Measurements from ENCODE around the gene AEBP1.
"Not testable (repeated sequence)": the region's sequence is repeated elsewhere in the genome, so short reads cannot be mapped to it uniquely, and the experiment has no call there.

Gene AEBP1

DNA sequence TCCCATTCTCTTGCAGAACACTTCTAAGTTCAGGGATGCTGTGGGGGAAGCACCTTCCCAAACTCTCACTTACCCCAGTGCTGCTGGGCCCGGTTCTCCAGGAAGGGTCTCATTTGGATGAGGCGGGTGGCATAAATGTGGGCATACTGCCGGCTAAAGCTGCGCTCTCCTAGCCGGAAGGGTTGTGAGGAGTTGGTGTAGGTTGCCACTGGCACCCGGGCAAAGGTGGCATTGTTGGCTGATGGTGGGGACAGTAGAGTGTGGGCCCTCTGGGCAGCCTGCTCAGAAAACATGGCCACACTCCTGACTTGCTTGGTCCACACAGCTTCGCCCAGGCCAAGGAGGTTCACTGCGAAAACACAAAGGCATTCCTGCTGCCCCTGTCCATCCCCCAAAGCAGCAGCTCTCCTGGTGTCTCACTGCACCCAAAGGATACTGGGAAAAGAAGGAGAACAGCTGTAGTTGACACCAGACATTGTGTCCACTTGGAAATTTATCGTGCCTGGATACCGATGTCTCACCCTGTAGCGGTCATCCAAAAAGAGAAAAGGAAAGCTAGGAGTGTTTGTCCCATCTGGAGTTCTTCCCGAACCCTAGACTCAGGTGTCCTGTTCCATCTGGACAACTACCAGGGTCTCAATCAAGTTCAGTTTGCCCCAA, 17.7 kb downstream of the AEBP1 start:
- Mint-ChIP-seq H3K27me3 (peaks cover 20% of the 10 kb centered on the region), H3K27ac (no peak overlapping the region), H3K9me3 (no peaks in the 10 kb centered on the region), H3K36me3 (peaks cover 34% of the 10 kb centered on the region), H3K4me1 (peaks cover 37% of the 10 kb centered on the region), H3K4me3 (peak overlapping the region; percentile 88)
- CTCF ChIA-PET, result interaction anchor here (0.6 to 1.5 kb wide), 3 partner anchors 10 to 226 kb away, joined by 3 to 4 read pairs (median 3); no protein-coding TSS in a partner anchor
- no peak for DNase-seq

DNA sequence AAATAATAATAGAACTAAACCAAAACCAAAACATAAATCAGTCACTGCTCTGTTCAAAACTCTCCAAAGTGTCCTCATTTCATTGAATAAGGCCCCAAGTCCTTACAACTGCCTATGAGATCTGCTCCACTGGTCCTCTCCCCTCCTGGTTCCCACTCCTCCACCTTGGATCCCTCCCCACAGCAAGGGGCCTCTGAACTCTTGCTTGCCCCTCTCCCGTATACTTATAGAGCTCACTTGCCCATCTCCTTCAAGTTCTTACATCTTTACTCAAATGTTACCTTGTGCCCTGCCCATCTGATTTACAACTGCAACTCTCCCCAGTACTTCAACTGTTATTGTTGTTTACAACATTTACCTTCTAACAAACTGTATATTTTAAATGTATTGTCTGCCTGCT, 18.4 kb downstream of the AEBP1 start:
- H3K36me3 Mint-ChIP-seq, result peaks cover 31% of the 10 kb centered on the region
- CTCF ChIA-PET, result interaction anchor here (0.6 to 1.5 kb wide), 3 partner anchors 9 to 157 kb away, joined by 3 to 4 read pairs (median 3); no protein-coding TSS in a partner anchor

DNA sequence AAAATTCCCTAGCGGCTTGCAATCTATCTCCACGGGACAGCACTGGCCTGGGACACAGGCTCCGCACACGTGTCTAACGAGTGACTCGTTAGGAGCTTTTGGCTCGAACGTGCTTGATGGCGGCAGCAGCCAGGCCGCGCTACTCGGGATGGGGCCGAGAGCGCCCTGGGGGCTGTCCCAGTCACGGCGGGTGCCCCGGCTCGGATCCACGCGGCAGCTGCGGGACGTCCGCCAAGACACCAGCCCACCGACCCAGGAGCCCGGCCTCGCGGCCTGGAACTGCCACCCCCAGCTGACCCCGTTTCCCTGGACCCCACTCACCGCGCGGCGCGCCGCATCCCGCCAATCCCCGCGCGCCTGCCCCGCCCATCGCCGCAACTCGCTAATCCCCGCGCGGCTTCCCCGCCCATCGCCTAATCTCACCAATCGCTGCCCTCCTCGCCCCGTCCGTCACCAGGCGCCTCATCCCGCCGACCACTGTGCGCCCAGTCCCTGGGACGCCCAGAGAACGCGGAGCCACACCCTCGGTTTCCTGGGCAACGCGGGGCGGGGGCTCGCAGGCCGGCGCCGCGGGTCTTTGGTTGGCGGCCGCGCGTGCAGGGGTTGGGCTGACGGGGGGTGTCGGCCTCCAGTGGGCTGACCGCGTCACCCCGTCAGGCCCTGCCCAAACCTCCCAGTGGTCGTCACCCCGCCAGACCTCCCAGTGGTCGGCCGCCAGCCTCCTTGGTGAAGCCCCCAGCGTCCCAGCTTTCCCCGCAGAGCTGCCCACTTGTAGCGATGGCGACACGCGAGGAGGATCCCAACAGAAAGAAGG, 19.3 kb downstream of the AEBP1 start, which contains the start of gene POLD2:
Gene POLD2 (minus strand): TSS at position 359 of the 814 bp plus-strand sequence. CDS start 1,495 bp downstream, outside the sequence.
- H3K27ac Mint-ChIP-seq, result peak within 1 kb of the TSS; percentile 85
- peaks cover 35% of the 10 kb centered on the region for H3K27me3 Mint-ChIP-seq
- H3K4me1 Mint-ChIP-seq, result peaks cover 37% of the 10 kb centered on the region
- no peaks in the 10 kb centered on the region for H3K9me3 Mint-ChIP-seq
- CTCF ChIA-PET, result interaction anchor here (0.6 to 1.5 kb wide), 3 partner anchors 8 to 98 kb away, joined by 3 to 4 read pairs (median 3); no protein-coding TSS in a partner anchor
- peak; percentile 99 for DNase-seq
- H3K4me3 Mint-ChIP-seq, result peak within 1 kb of the TSS; percentile 88
- H3K36me3 Mint-ChIP-seq, result peaks cover 26% of the 10 kb centered on the region

More for the DNA sequence above, 18.4 kb downstream of the AEBP1 start:
- peak overlapping the region; percentile 88 for H3K4me3 Mint-ChIP-seq
- H3K9me3 Mint-ChIP-seq, result no peaks in the 10 kb centered on the region
- peak overlapping the region; percentile 72 for H3K27ac Mint-ChIP-seq
- H3K27me3 Mint-ChIP-seq, result peaks cover 26% of the 10 kb centered on the region
- no peak for DNase-seq
- peaks cover 37% of the 10 kb centered on the region for H3K4me1 Mint-ChIP-seq

DNA sequence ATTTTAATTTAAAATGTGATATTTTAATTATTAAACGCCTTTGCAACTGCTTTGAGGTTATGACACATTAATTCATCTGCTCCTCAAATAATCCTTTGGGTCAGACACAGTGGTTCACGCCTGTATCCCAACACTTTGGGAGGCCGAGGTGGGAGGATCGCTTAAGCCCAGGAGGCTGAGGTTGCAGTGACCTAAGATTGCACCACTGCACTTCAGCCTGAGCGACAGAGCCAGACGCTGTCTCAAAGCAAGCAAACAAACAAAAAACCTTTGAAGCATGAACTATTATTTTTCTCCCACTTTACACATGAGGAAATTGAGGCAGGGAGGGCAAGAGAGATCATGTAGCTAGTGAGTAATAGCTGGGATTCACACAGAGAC, 20.7 kb downstream of the AEBP1 start:
- no peaks in the 10 kb centered on the region for H3K9me3 Mint-ChIP-seq
- CTCF ChIA-PET, result interaction anchor here (0.9 kb wide), 1 partner anchor 78 kb away, joined by 3 read pairs; no protein-coding TSS in a partner anchor
- H3K4me1 Mint-ChIP-seq, result peaks cover 34% of the 10 kb centered on the region
- no peak for DNase-seq
- H3K27ac Mint-ChIP-seq, result no peak overlapping the region
- H3K36me3 Mint-ChIP-seq, result peaks cover 13% of the 10 kb centered on the region
- H3K27me3 Mint-ChIP-seq, result peaks cover 47% of the 10 kb centered on the region
- H3K4me3 Mint-ChIP-seq, result peak overlapping the region; percentile 22

DNA sequence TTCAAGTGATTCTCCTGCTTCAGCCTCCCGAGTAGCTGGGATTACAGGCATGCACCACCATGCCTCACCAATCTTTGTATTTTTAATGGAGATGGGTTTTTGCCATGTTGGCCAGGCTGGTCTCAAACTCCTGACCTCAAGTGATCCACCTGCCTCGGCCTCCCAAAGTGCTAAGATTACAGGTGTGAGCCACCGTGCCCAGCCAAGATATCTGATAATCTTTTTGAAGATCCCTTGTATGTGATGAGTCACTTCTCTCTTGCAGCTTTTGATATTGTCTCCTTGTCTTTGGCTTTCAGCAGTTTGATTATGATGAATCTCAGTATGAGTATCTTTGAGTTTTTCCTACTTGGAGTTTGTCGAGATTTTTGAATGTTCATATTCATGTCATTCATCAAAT, 22.4 kb downstream of the AEBP1 start:
- not testable (repeated sequence) for H3K36me3 Mint-ChIP-seq, H3K4me3 Mint-ChIP-seq, H3K9me3 Mint-ChIP-seq, DNase-seq, H3K27ac Mint-ChIP-seq
- CTCF ChIA-PET, result interaction anchor here (0.9 to 1.4 kb wide), 2 partner anchors 17 to 46 kb away, joined by 3 read pairs; no protein-coding TSS in a partner anchor
- peaks cover 55% of the 10 kb centered on the region for H3K27me3 Mint-ChIP-seq
- peaks cover 20% of the 10 kb centered on the region for H3K4me1 Mint-ChIP-seq

DNA sequence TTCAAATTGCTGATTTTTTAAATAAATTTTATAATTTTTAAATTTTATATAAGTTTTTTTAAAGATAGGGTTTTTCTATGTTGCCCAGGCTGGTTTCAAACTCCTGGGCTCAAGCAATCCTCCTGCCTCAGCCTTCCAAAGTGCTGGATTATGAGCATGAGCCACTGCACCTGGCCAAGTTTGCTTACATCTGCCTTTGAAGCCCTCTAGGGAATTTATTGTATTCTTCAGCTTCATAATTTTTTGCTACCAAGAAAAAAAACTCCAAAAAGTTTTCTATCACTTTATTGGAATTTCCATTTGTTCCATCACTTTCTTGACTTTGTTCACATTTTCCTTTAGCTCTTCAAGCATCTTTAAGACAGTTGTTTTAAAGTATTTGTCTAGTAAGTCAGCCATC, 23.0 kb downstream of the AEBP1 start:
- CTCF ChIA-PET, result no interaction called here
- H3K9me3 Mint-ChIP-seq, result no peaks in the 10 kb centered on the region

DNA sequence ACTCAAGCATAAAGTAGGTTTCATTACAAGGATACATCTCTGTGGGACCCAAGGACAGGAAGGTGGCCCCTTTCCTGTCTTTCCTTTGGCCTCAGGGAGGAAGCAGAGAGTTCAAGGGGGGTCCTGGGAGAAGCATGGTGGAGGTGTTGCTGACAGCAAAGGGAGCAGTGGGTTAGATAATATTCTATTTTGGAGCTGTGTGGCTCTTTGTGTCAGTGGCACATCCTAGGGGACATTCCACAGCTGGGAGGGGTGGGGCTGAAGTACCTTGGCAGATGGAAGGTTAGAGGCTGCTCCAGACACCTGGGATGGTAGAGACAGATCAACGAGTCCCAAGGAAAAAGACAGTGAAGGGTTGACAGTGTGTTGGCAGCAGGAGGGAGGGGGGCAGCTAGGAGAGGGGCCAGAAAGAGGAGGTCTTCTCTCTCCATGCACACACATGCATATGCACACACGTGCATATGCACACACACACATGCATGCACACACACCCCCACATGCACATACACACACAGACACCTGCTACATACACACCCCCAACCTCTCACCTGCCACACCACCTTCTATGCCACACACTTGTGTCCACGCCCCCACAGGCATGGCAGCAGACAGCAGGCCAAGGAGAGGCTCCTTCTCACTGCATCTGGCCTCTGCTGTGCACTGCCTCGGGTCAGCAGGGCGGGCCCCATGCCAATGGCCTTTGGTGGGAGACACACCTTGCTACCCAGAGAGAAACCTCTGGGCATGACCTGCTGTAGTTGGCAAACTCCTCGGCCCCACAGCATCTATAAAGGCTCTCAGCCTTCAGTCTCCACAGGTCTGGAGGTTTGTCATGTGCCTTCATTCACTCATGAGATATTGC, 24.8 kb downstream of the AEBP1 start:
- Mint-ChIP-seq H3K27me3 (peaks cover 62% of the 10 kb centered on the region), H3K9me3 (no peaks in the 10 kb centered on the region), H3K4me1 (peaks cover 6% of the 10 kb centered on the region), H3K27ac (no peak overlapping the region), H3K36me3 (no peaks in the 10 kb centered on the region), H3K4me3 (no peak overlapping the region)
- CTCF ChIA-PET, result no interaction called here
- DNase-seq, result no peak

More for the DNA sequence above, 23.0 kb downstream of the AEBP1 start:
- peaks cover 58% of the 10 kb centered on the region for H3K27me3 Mint-ChIP-seq
- DNase-seq, result no peak
- no peaks in the 10 kb centered on the region for H3K36me3 Mint-ChIP-seq
- no peak overlapping the region for H3K27ac Mint-ChIP-seq
- peaks cover 14% of the 10 kb centered on the region for H3K4me1 Mint-ChIP-seq
- no peak overlapping the region for H3K4me3 Mint-ChIP-seq

DNA sequence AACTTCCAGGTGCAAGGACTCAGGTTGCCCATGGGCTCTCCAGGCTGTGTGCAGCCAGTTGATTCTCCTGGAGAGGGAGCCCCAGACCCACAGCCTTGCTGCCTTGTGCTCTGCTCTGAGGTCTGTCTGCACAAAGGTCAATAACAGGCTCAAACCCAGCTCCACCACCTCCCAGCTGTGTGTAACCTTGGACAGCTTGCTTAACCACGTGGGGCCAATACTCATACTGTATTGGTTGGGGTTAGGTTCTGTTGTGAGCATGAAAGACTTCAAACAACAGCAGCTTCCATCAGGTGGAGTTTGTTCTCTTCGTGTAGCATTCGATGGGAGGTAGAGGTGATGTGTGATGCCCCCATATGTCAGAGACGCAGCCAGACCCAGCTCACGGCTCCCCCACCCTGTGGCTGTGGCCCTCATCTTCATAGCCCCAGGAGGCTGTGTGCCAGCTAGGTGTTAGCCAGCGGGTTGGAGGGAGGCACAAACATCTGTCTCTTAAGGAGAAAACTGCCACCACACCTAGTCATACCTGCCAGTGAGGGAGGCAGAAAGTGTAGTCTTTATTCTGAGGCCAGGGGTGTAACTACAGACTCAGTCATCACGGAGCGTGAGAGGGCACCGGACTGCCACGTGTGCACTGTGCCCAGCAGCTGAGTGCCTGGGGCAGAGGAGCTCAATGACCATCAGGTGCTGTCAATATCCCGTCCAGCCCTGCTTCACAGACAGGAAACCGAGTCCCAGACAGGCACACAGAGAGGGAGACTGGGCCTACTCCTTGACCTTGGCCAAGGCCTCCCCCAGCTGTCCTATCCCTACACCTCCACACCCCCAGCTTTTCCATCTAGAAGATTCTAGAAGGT, 27.3 kb downstream of the AEBP1 start:
- no peaks in the 10 kb centered on the region for H3K36me3 Mint-ChIP-seq
- H3K4me3 Mint-ChIP-seq, result no peak overlapping the region
- DNase-seq, result no peak
- H3K27me3 Mint-ChIP-seq, result peaks cover 66% of the 10 kb centered on the region
- CTCF ChIA-PET, result interaction anchor here (0.8 to 1.7 kb wide), 7 partner anchors 8 to 347 kb away, joined by 3 to 6 read pairs (median 3); partner anchors contain the start of gene POLD2
- peaks cover 3% of the 10 kb centered on the region for H3K4me1 Mint-ChIP-seq
- H3K27ac Mint-ChIP-seq, result no peak overlapping the region
- no peaks in the 10 kb centered on the region for H3K9me3 Mint-ChIP-seq

DNA sequence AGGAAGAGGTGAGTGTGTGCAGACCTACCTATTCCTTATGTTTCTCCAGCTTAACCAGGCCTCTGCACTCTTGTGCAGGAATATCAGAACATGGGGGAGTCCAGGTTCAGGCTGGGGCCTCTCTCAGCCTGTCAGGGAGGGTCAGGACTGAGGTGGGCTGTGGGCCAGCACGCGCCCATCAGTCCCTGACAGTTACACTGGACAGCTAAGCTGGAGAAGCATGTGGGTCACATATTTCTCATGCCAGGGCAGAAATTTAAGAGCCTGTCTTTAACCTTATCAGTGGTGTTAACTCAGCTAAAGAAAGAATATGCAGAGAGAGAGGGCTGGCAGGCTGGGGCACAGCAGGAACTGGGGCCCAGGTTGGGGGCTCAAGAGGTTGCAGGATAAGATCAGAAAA, 27.9 kb downstream of the AEBP1 start:
- H3K9me3 Mint-ChIP-seq, result no peaks in the 10 kb centered on the region
- no peak for DNase-seq
- H3K27me3 Mint-ChIP-seq, result peaks cover 59% of the 10 kb centered on the region
- H3K27ac Mint-ChIP-seq, result no peak overlapping the region
- peaks cover 3% of the 10 kb centered on the region for H3K4me1 Mint-ChIP-seq
- H3K4me3 Mint-ChIP-seq, result no peak overlapping the region
- H3K36me3 Mint-ChIP-seq, result no peaks in the 10 kb centered on the region
- CTCF ChIA-PET, result interaction anchor here (1.1 to 1.7 kb wide), 5 partner anchors 9 to 346 kb away, joined by 3 to 6 read pairs (median 4); partner anchors contain the start of gene POLD2

DNA sequence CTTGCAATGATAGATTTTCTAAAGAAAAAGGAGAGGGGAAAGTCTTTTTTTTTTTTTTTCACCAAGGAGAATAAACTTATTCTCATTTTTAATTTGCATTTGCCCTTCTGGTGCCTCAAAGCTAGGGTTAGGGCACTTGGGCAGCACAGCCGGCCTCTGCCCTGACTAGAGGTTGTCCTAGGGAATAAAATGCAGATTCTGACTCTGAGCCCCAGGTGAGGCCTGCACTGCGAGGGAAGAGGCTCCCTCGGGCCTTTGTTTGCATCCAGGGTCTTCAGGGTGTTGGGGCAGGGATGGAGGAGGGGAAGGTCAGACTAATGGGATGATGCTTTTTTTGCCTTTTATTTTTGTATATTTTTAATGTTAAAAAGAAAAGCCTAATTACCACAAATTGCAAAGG, 29.1 kb downstream of the AEBP1 start:
- H3K9me3 Mint-ChIP-seq, result no peaks in the 10 kb centered on the region
- no peak overlapping the region for H3K27ac Mint-ChIP-seq
- CTCF ChIA-PET, result no interaction called here
- H3K4me3 Mint-ChIP-seq, result no peak overlapping the region
- no peak for DNase-seq
- H3K4me1 Mint-ChIP-seq, result peaks cover 3% of the 10 kb centered on the region
- peaks cover 53% of the 10 kb centered on the region for H3K27me3 Mint-ChIP-seq
- no peaks in the 10 kb centered on the region for H3K36me3 Mint-ChIP-seq

DNA sequence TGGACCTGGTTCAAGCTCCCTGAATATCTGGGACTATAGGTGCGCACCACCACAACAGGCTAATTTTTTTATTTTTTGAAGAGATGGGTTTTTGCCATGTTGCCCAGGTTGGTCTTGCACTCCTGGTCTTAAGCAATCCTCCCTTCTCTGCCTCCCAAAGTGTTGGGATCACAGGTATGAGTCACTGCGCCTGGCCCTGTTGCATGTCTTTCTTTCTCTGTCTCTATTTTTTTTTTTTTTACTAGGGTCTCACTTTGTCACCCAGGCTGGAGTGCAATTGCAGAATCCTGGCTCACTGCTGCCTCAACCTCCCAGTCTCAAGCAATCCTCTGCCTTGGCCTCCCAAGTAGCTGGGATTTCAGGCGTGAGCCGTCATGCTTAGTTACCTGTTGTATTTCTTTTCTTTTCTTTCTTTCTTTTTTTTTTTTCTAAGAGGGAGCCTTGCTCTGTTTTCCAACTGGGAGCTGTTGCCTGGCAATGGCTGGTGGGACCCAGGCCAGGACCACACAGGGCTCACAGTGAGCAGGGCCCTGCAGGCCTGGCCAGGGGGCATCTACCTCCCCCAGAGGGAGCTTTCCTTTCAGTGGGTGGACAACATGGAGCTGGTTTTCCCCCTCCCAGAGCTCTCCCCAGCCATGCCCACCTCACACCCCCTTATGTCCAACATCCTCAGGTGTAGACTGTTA, 30.9 kb downstream of the AEBP1 start:
- CTCF ChIA-PET, result interaction anchor here (0.6 kb wide), 1 partner anchor 269 kb away, joined by 3 read pairs; no protein-coding TSS in a partner anchor
- H3K4me3 Mint-ChIP-seq, result no peak overlapping the region
- DNase-seq, result no peak

DNA sequence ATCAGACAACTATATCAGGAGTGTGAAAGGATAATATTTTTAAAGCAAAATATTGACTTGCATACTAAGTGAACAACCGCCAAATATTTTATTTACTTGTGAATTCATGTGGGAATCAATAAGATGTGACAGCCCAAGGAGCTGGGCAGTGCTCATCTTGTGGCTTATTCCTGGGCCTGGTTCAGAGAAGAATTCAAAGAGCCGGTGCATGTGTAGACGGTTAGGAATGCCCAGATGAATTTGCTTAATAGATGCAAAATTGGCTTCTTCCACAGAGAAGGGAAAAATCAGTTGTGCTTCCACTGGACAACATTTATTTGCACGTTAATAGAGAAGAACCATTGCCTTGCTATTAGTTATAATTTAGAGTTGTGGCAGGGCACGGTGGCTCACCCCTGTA, 32.6 kb downstream of the AEBP1 start:
- peaks cover 50% of the 10 kb centered on the region for H3K27me3 Mint-ChIP-seq

More for the DNA sequence above, 30.9 kb downstream of the AEBP1 start:
- peaks cover 56% of the 10 kb centered on the region for H3K27me3 Mint-ChIP-seq
- no peak overlapping the region for H3K27ac Mint-ChIP-seq
- no peaks in the 10 kb centered on the region for H3K4me1 Mint-ChIP-seq
- no peaks in the 10 kb centered on the region for H3K36me3 Mint-ChIP-seq
- no peaks in the 10 kb centered on the region for H3K9me3 Mint-ChIP-seq

More for the DNA sequence above, 32.6 kb downstream of the AEBP1 start:
- CTCF ChIA-PET, result no interaction called here
- DNase-seq, result no peak
- Mint-ChIP-seq H3K27ac (no peak overlapping the region), H3K36me3 (no peaks in the 10 kb centered on the region), H3K9me3 (no peaks in the 10 kb centered on the region), H3K4me3 (no peak overlapping the region), H3K4me1 (no peaks in the 10 kb centered on the region)

Measured in activated naive CD4-positive, alpha-beta T cell treated with anti-CD3 and anti-CD28 coated beads, Interleukin-2, amount 10 ng/mL, durations not matched to agents 7 days and 5 days (primary cell).